ENCODE results near the gene ZMYND10.

ZMYND10 gene

GRCh38 chr3:50388720-50389413 lies 43.3 kb upstream of the ZMYND10 start:
- Histone ChIP-seq H3K23ac (ENCODE audit: low read length) (no peak overlapping the region), H3K56ac (ENCODE audit: low read length) (no peak overlapping the region), H3K4me3 (ENCODE audit: low read length) (no peak overlapping the region), H2BK120ac (ENCODE audit: low read depth, low read length) (no peak overlapping the region), H4K5ac (ENCODE audit: low read length) (no peak overlapping the region), H3K9ac (ENCODE audit: low read length) (no peak overlapping the region), H2AK5ac (ENCODE audit: low read length) (no peak overlapping the region), H3K18ac (ENCODE audit: low read length) (no peak overlapping the region), H3K4me2 (ENCODE audit: low read length) (no peak overlapping the region), H4K8ac (ENCODE audit: low read depth, low read length) (no peak overlapping the region), H3K79me2 (ENCODE audit: control insufficient read depth, insufficient read depth, low read length) (no peaks in the 10 kb centered on the region), H3K27ac (ENCODE audit: low read depth, low read length) (no peak overlapping the region), H3K4ac (ENCODE audit: low read depth, low read length) (no peak overlapping the region), H3K36me3 (ENCODE audit: control insufficient read depth, insufficient read depth, low read length) (no peaks in the 10 kb centered on the region), H3K27me3 (ENCODE audit: insufficient read depth, low read length, poor library complexity) (no peaks in the 10 kb centered on the region), H3K4me1 (ENCODE audit: control insufficient read depth, low read depth, low read length) (no peaks in the 10 kb centered on the region), H2BK15ac (replicated peaks; ENCODE audit: low read depth) (no peak overlapping the region), H3K79me1 (ENCODE audit: low read length) (no peaks in the 10 kb centered on the region), H2BK5ac (ENCODE audit: low read length) (no peak overlapping the region)
- WGBS (ENCODE audit: extremely low coverage, insufficient coverage, low lambda C conversion rate) = no CpG with 5 or more reads among the region's 22 CpGs
- peak; percentile 37 for DNase-seq

- Histone ChIP-seq H4K5ac (ENCODE audit: low read length) (no peak overlapping the region), H3K18ac (ENCODE audit: low read length) (no peak overlapping the region), H3K4me2 (ENCODE audit: low read length) (no peak overlapping the region), H4K8ac (ENCODE audit: low read depth, low read length) (no peak overlapping the region), H3K56ac (ENCODE audit: low read length) (no peak overlapping the region), H3K79me2 (ENCODE audit: control insufficient read depth, insufficient read depth, low read length) (no peaks in the 10 kb centered on the region), H3K4me3 (ENCODE audit: low read length) (no peak overlapping the region), H3K27me3 (ENCODE audit: insufficient read depth, low read length, poor library complexity) (no peaks in the 10 kb centered on the region), H2BK120ac (ENCODE audit: low read depth, low read length) (no peak overlapping the region), H3K79me1 (ENCODE audit: low read length) (no peaks in the 10 kb centered on the region), H2AK5ac (ENCODE audit: low read length) (no peak overlapping the region), H3K23ac (ENCODE audit: low read length) (no peak overlapping the region), H2BK5ac (ENCODE audit: low read length) (no peak overlapping the region), H2BK15ac (replicated peaks; ENCODE audit: low read depth) (no peak overlapping the region), H3K4me1 (ENCODE audit: control insufficient read depth, low read depth, low read length) (no peaks in the 10 kb centered on the region), H3K27ac (ENCODE audit: low read depth, low read length) (no peak overlapping the region), H3K9ac (ENCODE audit: low read length) (no peak overlapping the region), H3K36me3 (ENCODE audit: control insufficient read depth, insufficient read depth, low read length) (no peaks in the 10 kb centered on the region), H3K4ac (ENCODE audit: low read depth, low read length) (no peak overlapping the region)
- WGBS (ENCODE audit: extremely low coverage, insufficient coverage, low lambda C conversion rate) = no CpG with 5 or more reads among the region's 25 CpGs
- DNase-seq = peak; percentile 40
Measured at GRCh38 chr3:50388016-50388719, 42.6 kb upstream of the ZMYND10 start.

GRCh38 chr3:50385754-50386153 lies 40.2 kb upstream of the ZMYND10 start:
- Histone ChIP-seq H3K79me1 (ENCODE audit: low read length) (no peaks in the 10 kb centered on the region), H4K8ac (ENCODE audit: low read depth, low read length) (no peak overlapping the region), H4K5ac (ENCODE audit: low read length) (no peak overlapping the region), H3K4me2 (ENCODE audit: low read length) (no peak overlapping the region), H3K18ac (ENCODE audit: low read length) (no peak overlapping the region), H3K27ac (ENCODE audit: low read depth, low read length) (no peak overlapping the region), H3K4ac (ENCODE audit: low read depth, low read length) (no peak overlapping the region), H2BK120ac (ENCODE audit: low read depth, low read length) (no peak overlapping the region), H3K27me3 (ENCODE audit: insufficient read depth, low read length, poor library complexity) (no peaks in the 10 kb centered on the region), H3K36me3 (ENCODE audit: control insufficient read depth, insufficient read depth, low read length) (no peaks in the 10 kb centered on the region), H3K9ac (ENCODE audit: low read length) (no peak overlapping the region), H2BK5ac (ENCODE audit: low read length) (no peak overlapping the region), H3K23ac (ENCODE audit: low read length) (no peak overlapping the region), H3K79me2 (ENCODE audit: control insufficient read depth, insufficient read depth, low read length) (no peaks in the 10 kb centered on the region), H2BK15ac (replicated peaks; ENCODE audit: low read depth) (no peak overlapping the region), H2AK5ac (ENCODE audit: low read length) (no peak overlapping the region), H3K4me3 (ENCODE audit: low read length) (no peak overlapping the region), H3K4me1 (ENCODE audit: control insufficient read depth, low read depth, low read length) (no peaks in the 10 kb centered on the region), H3K56ac (ENCODE audit: low read length) (no peak overlapping the region)
- WGBS (ENCODE audit: extremely low coverage, insufficient coverage, low lambda C conversion rate) = no CpG with 5 or more reads among the region's 13 CpGs
- no peak for DNase-seq

DNA sequence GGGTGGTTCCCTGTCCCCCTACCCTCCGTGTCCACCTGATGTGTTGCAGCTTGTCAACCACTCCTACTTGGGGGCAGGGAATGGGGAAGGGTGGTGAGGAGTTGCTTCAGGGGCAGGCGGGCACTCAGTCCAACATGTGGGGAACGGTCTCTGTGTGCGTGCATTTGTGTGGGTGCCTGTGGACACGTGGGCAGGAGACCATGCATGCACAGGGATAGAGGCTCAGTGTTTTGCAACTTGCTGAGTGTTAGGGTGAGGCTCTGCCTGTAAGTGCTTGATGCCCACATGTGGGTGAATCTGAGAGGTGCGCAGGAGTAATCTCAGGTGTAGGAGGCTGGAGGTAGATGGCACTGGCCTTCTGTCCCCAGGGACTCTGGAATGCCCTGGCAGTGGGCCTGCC lies 38.2 kb upstream of the ZMYND10 start:
- H3K56ac ChIP-seq (ENCODE audit: low read length) = no peak overlapping the region
- H3K23ac ChIP-seq (ENCODE audit: low read length) = no peak overlapping the region
- no peak overlapping the region for H2BK120ac ChIP-seq (ENCODE audit: low read depth, low read length)
- no peak for DNase-seq
- H3K27ac ChIP-seq (ENCODE audit: low read depth, low read length) = no peak overlapping the region
- no peak overlapping the region for H3K4ac ChIP-seq (ENCODE audit: low read depth, low read length)
- no peaks in the 10 kb centered on the region for H3K27me3 ChIP-seq (ENCODE audit: insufficient read depth, low read length, poor library complexity)
- H3K18ac ChIP-seq (ENCODE audit: low read length) = no peak overlapping the region
- H4K5ac ChIP-seq (ENCODE audit: low read length) = no peak overlapping the region
- no peaks in the 10 kb centered on the region for H3K79me2 ChIP-seq (ENCODE audit: control insufficient read depth, insufficient read depth, low read length)
- H3K9ac ChIP-seq (ENCODE audit: low read length) = no peak overlapping the region
- no peak overlapping the region for H4K8ac ChIP-seq (ENCODE audit: low read depth, low read length)
- H2BK5ac ChIP-seq (ENCODE audit: low read length) = no peak overlapping the region
- H2BK15ac ChIP-seq (replicated peaks; ENCODE audit: low read depth) = no peak overlapping the region
- no peak overlapping the region for H3K4me2 ChIP-seq (ENCODE audit: low read length)
- no peaks in the 10 kb centered on the region for H3K4me1 ChIP-seq (ENCODE audit: control insufficient read depth, low read depth, low read length)
- H3K79me1 ChIP-seq (ENCODE audit: low read length) = no peaks in the 10 kb centered on the region
- H2AK5ac ChIP-seq (ENCODE audit: low read length) = no peak overlapping the region
- no CpG with 5 or more reads among the region's 6 CpGs for WGBS (ENCODE audit: extremely low coverage, insufficient coverage, low lambda C conversion rate)
- no peak overlapping the region for H3K4me3 ChIP-seq (ENCODE audit: low read length)
- H3K36me3 ChIP-seq (ENCODE audit: control insufficient read depth, insufficient read depth, low read length) = no peaks in the 10 kb centered on the region

GRCh38 chr3:50382722-50383121 lies 37.2 kb upstream of the ZMYND10 start:
- Histone ChIP-seq H4K5ac (ENCODE audit: low read length) (no peak overlapping the region), H3K79me2 (ENCODE audit: control insufficient read depth, insufficient read depth, low read length) (no peaks in the 10 kb centered on the region), H3K36me3 (ENCODE audit: control insufficient read depth, insufficient read depth, low read length) (no peaks in the 10 kb centered on the region), H4K8ac (ENCODE audit: low read depth, low read length) (no peak overlapping the region), H3K27me3 (ENCODE audit: insufficient read depth, low read length, poor library complexity) (no peaks in the 10 kb centered on the region), H2BK5ac (ENCODE audit: low read length) (no peak overlapping the region), H3K56ac (ENCODE audit: low read length) (no peak overlapping the region), H3K9ac (ENCODE audit: low read length) (no peak overlapping the region), H3K4me1 (ENCODE audit: control insufficient read depth, low read depth, low read length) (no peaks in the 10 kb centered on the region), H2BK120ac (ENCODE audit: low read depth, low read length) (no peak overlapping the region), H3K4ac (ENCODE audit: low read depth, low read length) (no peak overlapping the region), H3K4me2 (ENCODE audit: low read length) (no peak overlapping the region), H3K18ac (ENCODE audit: low read length) (no peak overlapping the region), H3K27ac (ENCODE audit: low read depth, low read length) (no peak overlapping the region), H2BK15ac (replicated peaks; ENCODE audit: low read depth) (no peak overlapping the region), H3K79me1 (ENCODE audit: low read length) (no peaks in the 10 kb centered on the region), H3K4me3 (ENCODE audit: low read length) (no peak overlapping the region), H3K23ac (ENCODE audit: low read length) (no peak overlapping the region), H2AK5ac (ENCODE audit: low read length) (no peak overlapping the region)
- WGBS (ENCODE audit: extremely low coverage, insufficient coverage, low lambda C conversion rate) = no CpG with 5 or more reads among the region's 12 CpGs
- DNase-seq = no peak
